Right lobe of liver (tissue), 4 donors: Measurements from ENCODE around the gene MMAB.

Experiments
- CTCF ChIP-seq, 4 donors: fragments of 200-600 bp in 3 of 4; fragments of 450-650 bp in 1 of 4; IDR thresholded peaks; one replicate each; pipeline versions ENCODE4 v1.5.1 to v1.8.0; 2016 to 2022; ENCODE audit warnings: antibody characterized with exemption in 4 of 4, mild to moderate bottlenecking in 2 of 4
- POLR2A ChIP-seq: fragments of 450-650 bp; IDR thresholded peaks from one replicate; pipeline ENCODE4 v1.6.1; 2017; ENCODE audit warnings: antibody characterized with exemption, mild to moderate bottlenecking
- donor health status: DM: no; HTN: no; CAD: no.
- donor health status: DM: no; HTN: no; CAD: no.
- donor health status: DM: no; HTN: yes; CAD: no.

GRCh38 chr12:109548258-109548657, 25.0 kb downstream of the MMAB start:
- TF ChIP-seq CTCF (IDR thresholded peaks at IDR 0.05) (no peak), POLR2A (no peak)
